H1 (cell line): ENCODE results near the gene SLC35F3. TPM values are rescaled to one million over a fixed set of nuclear protein-coding genes. Genes with fewer than 3 reads are reported as not detected.

Experiments used
- CTCF ChIA-PET: fragments of 300-600 bp; sonication (Branson Sonifier 250); formaldehyde crosslinking; loops from one replicate; lab custom pipeline; 2021; ENCODE audit not compliant: partially characterized antibody; lab: Charles Lee
- POLR2A ChIA-PET: fragments of 300-600 bp; sonication (Branson Sonifier 250); formaldehyde crosslinking; loops from one replicate; lab custom pipeline; 2021; ENCODE audit warnings: inconsistent platforms; ENCODE audit not compliant: partially characterized antibody; lab: Charles Lee
- DNase-seq, 2 experiments: peaks; one replicate each; pipeline versions ENCODE4 v3.0.0 to v3.0.0-alpha.2; 2010 to 2022; ENCODE audit warnings: low spot score in 2 of 2, low read depth in 1 of 2, mixed read lengths in 1 of 2
- FAIRE-seq: peaks from 2 replicates; lab custom pipeline; 2011; peaks lifted over from hg19 to GRCh38; lab: Jason Lieb, UNC
- H2AFZ ChIP-seq: 2 replicates; pipeline ENCODE4 v1.8.1; 2012; ENCODE audit warnings: low read length, inconsistent platforms
- H2AK5ac ChIP-seq: 2 replicates; pipeline ENCODE4 v1.6.1; 2013; ENCODE audit warnings: low read depth, low read length
- H2BK120ac ChIP-seq: replicated peaks from 2 replicates; pipeline ENCODE3; 2013; ENCODE audit warnings: low read depth, low read length, inconsistent platforms
- H2BK12ac ChIP-seq: 2 replicates; pipeline ENCODE4 v1.6.1; 2013; ENCODE audit warnings: low read depth, low read length
- H2BK15ac ChIP-seq: 2 replicates; pipeline ENCODE4 v1.6.1; 2013; ENCODE audit warnings: low read length
- H2BK20ac ChIP-seq: 2 replicates; pipeline ENCODE4 v1.6.1; 2013; ENCODE audit warnings: low read length
- H2BK5ac ChIP-seq: 2 replicates; pipeline ENCODE4 v1.6.1; 2013; ENCODE audit warnings: low read depth, low read length
- H3K14ac ChIP-seq: 2 replicates; pipeline ENCODE4 v1.6.1; 2013; ENCODE audit warnings: inconsistent platforms; ENCODE audit not compliant: insufficient read length
- H3K18ac ChIP-seq: 2 replicates; pipeline ENCODE4 v1.6.1; 2013; ENCODE audit warnings: low read length; ENCODE audit errors: extremely low read depth
- H3K23ac ChIP-seq: 2 replicates; pipeline ENCODE4 v1.6.1; 2013; ENCODE audit warnings: inconsistent platforms; ENCODE audit not compliant: insufficient read length
- H3K23me2 ChIP-seq: 2 replicates; pipeline ENCODE4 v1.6.1; 2013; ENCODE audit warnings: low read depth, low read length
- H3K27ac ChIP-seq: 2 replicates; pipeline ENCODE4 v1.6.1; 2011; ENCODE audit warnings: low read depth, low read length, inconsistent platforms
- H3K27me3 ChIP-seq, 4 experiments: replicated peaks in 1 of 4; 1 replicate in 1 of 4; 2 replicates in 3 of 4; pipeline versions ENCODE4 v1.6.1 to v1.8.1; 2011 to 2013; ENCODE audit warnings: low read length in 3 of 4, mild to moderate bottlenecking in 3 of 4, inconsistent platforms in 2 of 4, mixed read lengths in 2 of 4, moderate library complexity in 1 of 4; ENCODE audit not compliant: control insufficient read depth in 3 of 4, insufficient read depth in 3 of 4; ENCODE audit errors: extremely low read depth in 1 of 4
- H3K36me3 ChIP-seq, 4 experiments: 2 replicates each; pipeline versions ENCODE4 v1.6.1 to v1.8.1; 2011 to 2013; ENCODE audit warnings: mild to moderate bottlenecking in 4 of 4, low read length in 3 of 4, moderate library complexity in 2 of 4, control low read depth in 1 of 4, inconsistent platforms in 1 of 4; ENCODE audit not compliant: insufficient read depth in 4 of 4, control insufficient read depth in 2 of 4
- H3K4ac ChIP-seq: replicated peaks from 2 replicates; pipeline ENCODE3; 2013; ENCODE audit warnings: low read length, low read depth, mixed read lengths, inconsistent platforms; ENCODE audit not compliant: insufficient read length
- H3K4me1 ChIP-seq, 4 experiments: replicated peaks in 1 of 4; 1 replicate in 1 of 4; 2 replicates in 3 of 4; pipeline versions ENCODE4 v1.6.1 to v1.8.1; 2011 to 2013; ENCODE audit warnings: low read length in 3 of 4, inconsistent platforms in 2 of 4, mixed read lengths in 1 of 4; ENCODE audit not compliant: insufficient read depth in 4 of 4, control insufficient read depth in 3 of 4
- H3K4me2 ChIP-seq, 2 experiments: 2 replicates each; pipeline versions ENCODE4 v1.6.1 to v1.8.1; 2011 to 2013; ENCODE audit warnings: low read depth in 2 of 2, low read length in 2 of 2, control low read depth in 1 of 2, inconsistent platforms in 1 of 2, mild to moderate bottlenecking in 1 of 2; ENCODE audit not compliant: insufficient read depth in 1 of 2
- H3K4me3 ChIP-seq, 4 experiments: fragments of 200-600, 300-600 bp in 1 of 4; sonication (generic), shearing (Covaris generic), sonication (Bioruptor Twin) in 1 of 4; 2 replicates each; pipeline versions ENCODE4 v1.5.1 to v1.8.1; 2011 to 2016; ENCODE audit warnings: low read length in 4 of 4, low read depth in 3 of 4, control low read depth in 2 of 4, inconsistent platforms in 2 of 4, mild to moderate bottlenecking in 2 of 4, mixed read lengths in 1 of 4, moderate library complexity in 1 of 4; ENCODE audit not compliant: insufficient read depth in 2 of 4; ENCODE audit errors: extremely low read depth in 1 of 4
- H3K56ac ChIP-seq: replicated peaks from 2 replicates; pipeline ENCODE3; 2013; ENCODE audit warnings: low read depth, mild to moderate bottlenecking, mixed read lengths, low read length, inconsistent platforms; ENCODE audit not compliant: insufficient read length
- H3K79me1 ChIP-seq: 2 replicates; pipeline ENCODE4 v1.6.1; 2013; ENCODE audit warnings: low read depth, low read length, control low read depth
- H3K79me2 ChIP-seq, 2 experiments: 2 replicates each; pipeline versions ENCODE4 v1.6.1 to v1.8.1; 2012 to 2013; ENCODE audit warnings: low read length in 2 of 2, mild to moderate bottlenecking in 2 of 2, inconsistent platforms in 1 of 2; ENCODE audit not compliant: insufficient read depth in 2 of 2, control insufficient read depth in 1 of 2
- H3K9ac ChIP-seq, 4 experiments: replicated peaks in 1 of 4; 1 replicate in 1 of 4; 2 replicates in 3 of 4; pipeline versions ENCODE4 v1.6.1 to v1.8.1; 2011 to 2013; ENCODE audit warnings: low read depth in 3 of 4, low read length in 3 of 4, control low read depth in 2 of 4, mild to moderate bottlenecking in 2 of 4, moderate library complexity in 2 of 4, inconsistent platforms in 1 of 4; ENCODE audit errors: extremely low read depth in 1 of 4
- H3K9me3 ChIP-seq, 2 experiments: 2 replicates each; pipeline versions ENCODE4 v1.6.1 to v1.8.1; 2012 to 2013; ENCODE audit warnings: mild to moderate bottlenecking in 2 of 2, moderate library complexity in 2 of 2, control low read depth in 1 of 2, inconsistent platforms in 1 of 2, low read depth in 1 of 2, low read length in 1 of 2, mixed read lengths in 1 of 2; ENCODE audit not compliant: insufficient read depth in 2 of 2
- H4K20me1 ChIP-seq, 2 experiments: replicated peaks in 1 of 2; 2 replicates each; pipeline versions ENCODE3 to v1.8.1; 2011 to 2013; ENCODE audit warnings: inconsistent platforms in 2 of 2, low read length in 2 of 2, mild to moderate bottlenecking in 1 of 2; ENCODE audit not compliant: insufficient read depth in 2 of 2, control insufficient read depth in 1 of 2
- H4K5ac ChIP-seq: 2 replicates; pipeline ENCODE4 v1.6.1; 2013; ENCODE audit warnings: low read length, low read depth, mixed read lengths, inconsistent platforms; ENCODE audit not compliant: insufficient read length
- H4K8ac ChIP-seq: 2 replicates; pipeline ENCODE4 v1.8.0; 2013; ENCODE audit warnings: mild to moderate bottlenecking, moderate library complexity, low read length, inconsistent platforms; ENCODE audit not compliant: insufficient read depth; ENCODE audit errors: extremely low read depth
- H4K91ac ChIP-seq: replicated peaks from 2 replicates; pipeline ENCODE3; 2013; ENCODE audit warnings: low read length, mixed read lengths, inconsistent platforms; ENCODE audit not compliant: insufficient read length
- CHD2 ChIP-seq: IDR thresholded peaks from 2 replicates; pipeline ENCODE4 v1.6.1; 2012; ENCODE audit warnings: low read length, improper control_type of control experiment
- SAP30 ChIP-seq: fragments of 300-600 bp; sonication (generic); IDR thresholded peaks from 2 replicates; pipeline ENCODE4 v1.7.1; 2012; ENCODE audit warnings: low read length, moderate library complexity, mild to moderate bottlenecking, inconsistent platforms; ENCODE audit not compliant: insufficient read depth, insufficient replicate concordance
- WGBS, 2 experiments: shearing (Covaris generic) in 1 of 2; methylation state at CpG; one replicate each; pipeline versions ENCODE4 v1.1.6 to v1.1.7; 2013 to 2015; ENCODE audit warnings: low lambda C conversion rate in 2 of 2, mixed read lengths in 2 of 2, inconsistent platforms in 1 of 2, low coverage in 1 of 2, missing lambda C conversion rate in 1 of 2; ENCODE audit not compliant: insufficient replicate concordance in 2 of 2, insufficient coverage in 1 of 2, insufficient read length in 1 of 2; ENCODE audit errors: extremely low coverage in 1 of 2, missing lambda C conversion rate in 1 of 2; 5-methylcytosine and 5-hydroxymethylcytosine counted together
- polyA plus RNA-seq, 7 experiments: library from polyadenylated mRNA; depleted of rRNA in 3 of 7; stranded (reverse) in 5 of 7; unstranded in 2 of 7; fragments of >200 nt in 5 of 7; fragments of 200-250 nt in 2 of 7; gene quantifications; 1 replicate in 5 of 7; 2 replicates in 1 of 7; 4 replicates in 1 of 7; pipeline versions ENCODE4 v1.2.1 to v1.2.3, GENCODE V29; 2011 to 2013; ENCODE audit warnings: missing spikeins in 2 of 7, mixed read lengths in 2 of 7
- total RNA-seq: library from RNA; stranded (reverse); fragmentation: NEBNext Ultra II Directional; extraction: Animal tissue kit (Norgen Biotek cat#: 25700); gene quantifications from 2 replicates; pipeline ENCODE4 v1.2.1, GENCODE V29; 2021

The SLC35F3 gene
- total and polyA plus RNA-seq, 2 of the 8 experiments (the other 6 are each of a cell fraction or from before 2014, with no cell fraction given) = 0.78 to 1.2 TPM

- Histone ChIP-seq H3K36me3 (no peaks in the 10 kb centered on the region), H3K56ac (no peak overlapping the region), H3K14ac (no peak overlapping the region), H3K4ac (no peak overlapping the region), H3K9ac (no peak overlapping the region), H3K79me2 (no peaks in the 10 kb centered on the region), H3K4me1 (no peaks in the 10 kb centered on the region), H2BK20ac (no peak overlapping the region), H3K9me3 (no peaks in the 10 kb centered on the region), H2AFZ (no peak overlapping the region), H2BK15ac (no peak overlapping the region), H2BK12ac (no peak overlapping the region), H3K18ac (no peak overlapping the region), H3K27ac (no peak overlapping the region), H4K5ac (no peak overlapping the region), H3K27me3 (no peaks in the 10 kb centered on the region; a peak in 1 of 7 replicates), H3K23me2 (no peaks in the 10 kb centered on the region; the same call in 1 of the 2 replicates), H3K23ac (no peak overlapping the region), H3K79me1 (no peaks in the 10 kb centered on the region), H2BK120ac (no peak overlapping the region), H3K4me2 (no peak overlapping the region), H2AK5ac (no peak overlapping the region), H3K4me3 (no peak overlapping the region), H4K20me1 (no peaks in the 10 kb centered on the region), H4K91ac (no peak overlapping the region), H2BK5ac (no peak overlapping the region), H4K8ac (no peak overlapping the region)
- ChIA-PET CTCF (interaction anchor here (0.9 to 2.3 kb wide), 11 partner anchors 8 to 293 kb away, joined by 3 to 13 read pairs (median 3); no protein-coding TSS in a partner anchor), POLR2A (no interaction called here)
- 86% methylated on average over 4 of the region's 4 CpGs; no CpG with 5 or more reads in 1 of the 2 experiments for WGBS, 2 experiments
- DNase-seq (no peak), FAIRE-seq (no peak)
- TF ChIP-seq CHD2 = no peak
- TF ChIP-seq SAP30 = no peak
These were observed 68.1 kb downstream of the SLC35F3 start for GRCh38 chr1:233972563-233972950.
